ENCODE data around the gene LRRFIP2.

DNA sequence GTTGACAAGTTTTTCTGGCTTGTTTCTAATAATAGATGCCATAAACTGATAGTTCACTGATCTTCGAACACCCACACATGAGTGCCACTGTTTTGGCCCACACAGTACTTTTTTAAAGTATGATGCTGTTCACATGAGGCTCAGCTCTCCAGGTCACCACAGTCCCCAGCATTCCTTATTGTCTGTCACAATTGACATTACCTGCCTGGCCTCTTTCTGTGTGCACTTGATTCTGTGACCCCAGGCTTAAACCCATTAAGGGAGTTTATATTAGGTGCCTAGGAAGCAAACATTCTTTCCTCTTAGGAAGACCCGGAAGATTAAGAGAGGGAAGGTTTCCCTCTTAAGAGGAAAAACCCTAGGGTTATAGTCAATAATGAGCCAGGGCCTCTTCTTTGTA lies 24.2 kb upstream of the LRRFIP2 start:
- TF ChIP-seq, protein P1, sequence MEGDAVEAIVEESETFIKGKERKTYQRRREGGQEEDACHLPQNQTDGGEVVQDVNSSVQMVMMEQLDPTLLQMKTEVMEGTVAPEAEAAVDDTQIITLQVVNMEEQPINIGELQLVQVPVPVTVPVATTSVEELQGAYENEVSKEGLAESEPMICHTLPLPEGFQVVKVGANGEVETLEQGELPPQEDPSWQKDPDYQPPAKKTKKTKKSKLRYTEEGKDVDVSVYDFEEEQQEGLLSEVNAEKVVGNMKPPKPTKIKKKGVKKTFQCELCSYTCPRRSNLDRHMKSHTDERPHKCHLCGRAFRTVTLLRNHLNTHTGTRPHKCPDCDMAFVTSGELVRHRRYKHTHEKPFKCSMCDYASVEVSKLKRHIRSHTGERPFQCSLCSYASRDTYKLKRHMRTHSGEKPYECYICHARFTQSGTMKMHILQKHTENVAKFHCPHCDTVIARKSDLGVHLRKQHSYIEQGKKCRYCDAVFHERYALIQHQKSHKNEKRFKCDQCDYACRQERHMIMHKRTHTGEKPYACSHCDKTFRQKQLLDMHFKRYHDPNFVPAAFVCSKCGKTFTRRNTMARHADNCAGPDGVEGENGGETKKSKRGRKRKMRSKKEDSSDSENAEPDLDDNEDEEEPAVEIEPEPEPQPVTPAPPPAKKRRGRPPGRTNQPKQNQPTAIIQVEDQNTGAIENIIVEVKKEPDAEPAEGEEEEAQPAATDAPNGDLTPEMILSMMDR (conservative IDR thresholded peaks at IDR 0.05; ENCODE audit: low read length), result no peak
- no peak for TF ChIP-seq EZH2phosphoT487 (IDR thresholded peaks at IDR 0.05; ENCODE audit: borderline replicate concordance)

All from Loucy (cell line).